CD4-positive, alpha-beta T cell treated with Interleukin-17A for 1 hour (primary cell): ENCODE results near the gene POLDIP2.

Source experiments
- DNase-seq: peaks from one replicate; pipeline ENCODE4 v3.0.0-alpha.2; 2020

The POLDIP2 gene

DNA sequence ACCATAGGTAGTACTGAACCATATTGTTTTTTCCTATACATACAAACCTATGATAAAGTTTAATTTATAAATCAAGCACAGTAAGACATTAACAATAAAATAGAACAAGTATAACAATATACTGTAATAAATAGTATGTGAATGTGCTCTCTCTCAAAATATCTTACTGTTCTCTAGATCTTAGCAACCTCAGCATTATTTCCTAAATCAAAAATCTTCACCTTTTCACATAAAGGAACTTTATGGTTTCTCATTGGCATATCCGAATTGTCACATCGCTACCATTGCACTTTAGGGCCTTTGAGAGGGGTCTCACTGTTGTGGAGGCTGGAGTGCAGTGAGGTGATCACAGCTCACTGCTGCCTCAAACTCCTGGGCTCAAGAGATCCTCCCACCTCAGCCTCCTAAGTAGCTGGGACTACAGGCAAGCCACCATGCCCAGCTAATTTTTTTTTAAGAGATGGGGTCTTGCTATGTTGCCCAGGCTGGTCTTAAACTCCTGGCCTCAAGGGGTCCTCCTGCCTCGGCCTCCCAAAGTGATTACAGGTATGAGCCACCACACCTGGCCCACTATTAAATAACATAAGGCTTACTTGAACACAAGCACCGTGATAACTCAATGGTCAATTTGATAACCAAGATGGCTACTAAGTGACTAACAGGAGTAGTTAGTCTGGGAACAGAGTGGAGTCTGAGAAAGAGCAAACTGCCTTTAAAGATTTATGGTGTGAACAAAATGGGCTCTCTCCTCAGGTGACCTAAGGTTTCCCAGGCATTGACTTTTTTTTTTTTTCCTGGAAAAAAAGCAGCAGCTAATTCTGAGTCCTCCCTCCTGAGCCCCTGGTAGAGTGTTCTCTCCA is 41.3 kb downstream of the POLDIP2 start:
- no peak for DNase-seq

DNA sequence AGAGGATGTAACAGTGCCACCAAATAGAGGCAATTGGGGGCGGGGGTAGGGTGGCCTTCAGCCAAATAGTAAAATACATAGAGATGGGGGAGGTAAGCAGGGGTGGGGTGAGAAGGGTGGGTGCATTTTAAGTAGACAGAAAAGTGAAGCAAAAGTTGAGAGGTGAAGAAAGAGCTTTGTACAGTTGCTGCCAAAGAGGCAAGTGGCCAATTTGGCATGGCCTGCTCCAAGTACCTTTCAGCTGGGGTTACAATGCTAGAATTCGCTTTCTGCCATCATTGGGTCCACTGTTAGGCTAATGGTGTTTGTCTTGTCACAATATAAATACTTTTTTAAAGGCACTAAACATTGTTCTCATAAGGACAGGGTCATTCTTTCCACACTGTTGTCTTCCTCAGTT is 43.5 kb downstream of the POLDIP2 start:
- no peak for DNase-seq

GRCh38 chr17:28306954-28307401 is 50.3 kb downstream of the POLDIP2 start:
- no peak for DNase-seq

GRCh38 chr17:28298449-28298848 is 58.9 kb downstream of the POLDIP2 start:
- DNase-seq: no peak
